Stimulated activated CD8-positive, alpha-beta memory T cell treated with anti-CD3 and anti-CD28 coated beads, Interleukin-12 subunit alpha, Interleukin-12 subunit beta, amount 100 ng/mL, for 24 hours (primary cell): ENCODE measurements around the gene DLGAP1.

Experiments used
- DNase-seq: peaks from one replicate; pipeline ENCODE4 v3.0.0-alpha.2; 2020; ENCODE audit errors: extremely low read depth

DLGAP1 gene

GRCh38 chr18:3819961-3820360 lies 635.1 kb downstream of the DLGAP1 start:
- no peak for DNase-seq

- DNase-seq = no peak
Measured at GRCh38 chr18:3816610-3817363, 638.3 kb downstream of the DLGAP1 start.

GRCh38 chr18:3815991-3816390 lies 639.1 kb downstream of the DLGAP1 start:
- no peak for DNase-seq

- DNase-seq = no peak
Measured at GRCh38 chr18:3814816-3815215, 640.3 kb downstream of the DLGAP1 start.

- no peak for DNase-seq
Measured at GRCh38 chr18:3810296-3810695, 644.8 kb downstream of the DLGAP1 start.

- no peak for DNase-seq
Measured at GRCh38 chr18:3808985-3809780, 645.9 kb downstream of the DLGAP1 start.

GRCh38 chr18:3806656-3807055 lies 648.5 kb downstream of the DLGAP1 start:
- DNase-seq = no peak

GRCh38 chr18:3804336-3804735 lies 650.8 kb downstream of the DLGAP1 start:
- DNase-seq = no peak

- DNase-seq = no peak
Measured at GRCh38 chr18:3803350-3803749, 651.8 kb downstream of the DLGAP1 start.

- no peak for DNase-seq
Measured at GRCh38 chr18:3799515-3799914, 655.6 kb downstream of the DLGAP1 start.

GRCh38 chr18:3798032-3798431 lies 657.1 kb downstream of the DLGAP1 start:
- no peak for DNase-seq

- no peak for DNase-seq
Measured at GRCh38 chr18:3796434-3796833, 658.7 kb downstream of the DLGAP1 start.

- DNase-seq = no peak
Measured at GRCh38 chr18:3794537-3795348, 660.4 kb downstream of the DLGAP1 start.

- no peak for DNase-seq
Measured at GRCh38 chr18:3793545-3793944, 661.6 kb downstream of the DLGAP1 start.

GRCh38 chr18:3793111-3793510 lies 662.0 kb downstream of the DLGAP1 start:
- no peak for DNase-seq

GRCh38 chr18:3792711-3793110 lies 662.4 kb downstream of the DLGAP1 start:
- DNase-seq = no peak

GRCh38 chr18:3791238-3791637 lies 663.9 kb downstream of the DLGAP1 start:
- DNase-seq = no peak

GRCh38 chr18:3790703-3791102 lies 664.4 kb downstream of the DLGAP1 start:
- DNase-seq = no peak

GRCh38 chr18:3789525-3789924 lies 665.6 kb downstream of the DLGAP1 start:
- no peak for DNase-seq

- no peak for DNase-seq
Measured at GRCh38 chr18:3784949-3785348, 670.2 kb downstream of the DLGAP1 start.

GRCh38 chr18:3782901-3783300 lies 672.2 kb downstream of the DLGAP1 start:
- DNase-seq = no peak

- DNase-seq = no peak
Measured at GRCh38 chr18:3777719-3778118, 677.4 kb downstream of the DLGAP1 start.
